Measurements from ENCODE around the gene PRPF38B.

GRCh38 chr1:108643492-108644335, 48.4 kb upstream of the PRPF38B start:
- TF ChIP-seq CTCF (IDR thresholded peaks at IDR 0.05) (peak; percentile 27 to 79 (median 66)), POLR2A (IDR thresholded peaks at IDR 0.05) (no peak), EP300 (IDR thresholded peaks at IDR 0.05) (no peak)
